Keratinocyte (primary cell): Measurements from ENCODE around the gene EGLN3. TPM values are rescaled to one million over a fixed set of nuclear protein-coding genes. Genes with fewer than 3 reads are reported as not detected.
A peak's percentile ranks its signal among the peaks of the same experiment; 100 is the strongest.

ENCODE experiments used
- DNase-seq: peaks from one replicate; pipeline ENCODE4 v3.0.0-alpha.2; 2011; ENCODE audit warnings: low read depth, missing footprints, low spot score
- FAIRE-seq: peaks from 2 replicates; lab custom pipeline; 2011; peaks lifted over from hg19 to GRCh38; lab: Jason Lieb, UNC
- H2AFZ ChIP-seq: 2 replicates; pipeline ENCODE4 v1.6.0; 2012; ENCODE audit warnings: low read length, control low read depth, inconsistent platforms; ENCODE audit not compliant: control insufficient read depth
- H3K27ac ChIP-seq: 2 replicates; pipeline ENCODE4 v1.5.1; 2011; ENCODE audit warnings: low read length; ENCODE audit not compliant: control insufficient read depth, insufficient read depth
- H3K27me3 ChIP-seq: 3 replicates; pipeline ENCODE4 v1.6.0; 2011; ENCODE audit warnings: low read length; ENCODE audit not compliant: control insufficient read depth, insufficient read depth; ENCODE audit errors: extremely low read depth
- H3K36me3 ChIP-seq, 2 experiments: 2 replicates in 1 of 2; 3 replicates in 1 of 2; pipeline ENCODE4 v1.5.1; 2011; ENCODE audit warnings: low read length in 2 of 2, mild to moderate bottlenecking in 1 of 2; ENCODE audit not compliant: control insufficient read depth in 2 of 2, insufficient read depth in 2 of 2; ENCODE audit errors: extremely low read depth in 1 of 2
- H3K4me1 ChIP-seq: 3 replicates; pipeline ENCODE4 v1.5.1; 2011; ENCODE audit warnings: low read length; ENCODE audit not compliant: control insufficient read depth, insufficient read depth; ENCODE audit errors: extremely low read depth
- H3K4me2 ChIP-seq: 3 replicates; pipeline ENCODE4 v1.6.0; 2011; ENCODE audit warnings: low read depth, low read length; ENCODE audit not compliant: control insufficient read depth, insufficient read depth; ENCODE audit errors: extremely low read depth
- H3K4me3 ChIP-seq, 3 experiments: fragments of 200-600 bp in 1 of 3; sonication (generic) in 1 of 3; 2 replicates in 2 of 3; 3 replicates in 1 of 3; pipeline ENCODE4 v1.5.1; 2011 to 2016; ENCODE audit warnings: low read length in 3 of 3, mild to moderate bottlenecking in 3 of 3, control low read depth in 2 of 3, inconsistent platforms in 1 of 3, low read depth in 1 of 3, mixed read lengths in 1 of 3, mixed run types in 1 of 3, moderate library complexity in 1 of 3; ENCODE audit not compliant: control insufficient read depth in 2 of 3, insufficient read depth in 2 of 3; ENCODE audit errors: extremely low read depth in 1 of 3
- H3K79me2 ChIP-seq: 2 replicates; pipeline ENCODE4 v1.6.0; 2012; ENCODE audit warnings: low read length; ENCODE audit not compliant: control insufficient read depth, insufficient read depth
- H3K9ac ChIP-seq: 3 replicates; pipeline ENCODE4 v1.6.0; 2011; ENCODE audit warnings: low read length; ENCODE audit not compliant: control insufficient read depth, insufficient read depth; ENCODE audit errors: extremely low read depth
- H3K9me1 ChIP-seq: 3 replicates; pipeline ENCODE4 v1.6.0; 2011; ENCODE audit warnings: low read length; ENCODE audit not compliant: control insufficient read depth, insufficient read depth; ENCODE audit errors: extremely low read depth
- H3K9me3 ChIP-seq: 2 replicates; pipeline ENCODE4 v1.5.1; 2012; ENCODE audit warnings: low read depth, low read length; ENCODE audit not compliant: control insufficient read depth
- H4K20me1 ChIP-seq: 3 replicates; pipeline ENCODE4 v1.6.0; 2011; ENCODE audit warnings: low read length; ENCODE audit not compliant: control insufficient read depth, insufficient read depth; ENCODE audit errors: extremely low read depth
- CTCF ChIP-seq, 3 experiments: IDR thresholded peaks in 1 of 3; conservative IDR thresholded peaks in 1 of 3; optimal IDR thresholded peaks in 1 of 3; 2 replicates in 2 of 3; 3 replicates in 1 of 3; pipeline versions ENCODE3 to v1.5.1; 2011; ENCODE audit warnings: low read length in 3 of 3, mild to moderate bottlenecking in 3 of 3, moderate library complexity in 2 of 3, control low read depth in 1 of 3, inconsistent platforms in 1 of 3; ENCODE audit not compliant: insufficient read depth in 2 of 3; ENCODE audit errors: extremely low read depth in 1 of 3
- EZH2 ChIP-seq: IDR thresholded peaks from one replicate; pipeline ENCODE4 v1.6.1; 2012; ENCODE audit warnings: inconsistent platforms, mild to moderate bottlenecking, low read length, moderate library complexity
- dilution Hi-C: fragments of 300-500 bp; cut with MboI; formaldehyde crosslinking; loops from one replicate; pipeline ENCODE4 v1.7.0; 2020; ENCODE audit warnings: low sequenced_read_pairs; ENCODE audit not compliant: extremely low pct_ligation_motif_present
- polyA plus RNA-seq, 5 experiments: library from polyadenylated mRNA; depleted of rRNA in 3 of 5; stranded (reverse) in 3 of 5; stranded (forward) in 1 of 5; unstranded in 1 of 5; fragments of >200 nt; gene quantifications; 1 replicate in 1 of 5; 2 replicates in 3 of 5; 3 replicates in 1 of 5; pipeline versions ENCODE4 v1.2.1 to v1.2.3, GENCODE V29; 2011 to 2012; ENCODE audit warnings: missing spikeins in 2 of 5, low read depth in 1 of 5, low replicate concordance in 1 of 5

The EGLN3 gene
- polyA plus RNA-seq, 1 donor (not counting 4 experiments of a cell fraction or from before 2014, with no cell fraction given) = 9.3 TPM

DNA sequence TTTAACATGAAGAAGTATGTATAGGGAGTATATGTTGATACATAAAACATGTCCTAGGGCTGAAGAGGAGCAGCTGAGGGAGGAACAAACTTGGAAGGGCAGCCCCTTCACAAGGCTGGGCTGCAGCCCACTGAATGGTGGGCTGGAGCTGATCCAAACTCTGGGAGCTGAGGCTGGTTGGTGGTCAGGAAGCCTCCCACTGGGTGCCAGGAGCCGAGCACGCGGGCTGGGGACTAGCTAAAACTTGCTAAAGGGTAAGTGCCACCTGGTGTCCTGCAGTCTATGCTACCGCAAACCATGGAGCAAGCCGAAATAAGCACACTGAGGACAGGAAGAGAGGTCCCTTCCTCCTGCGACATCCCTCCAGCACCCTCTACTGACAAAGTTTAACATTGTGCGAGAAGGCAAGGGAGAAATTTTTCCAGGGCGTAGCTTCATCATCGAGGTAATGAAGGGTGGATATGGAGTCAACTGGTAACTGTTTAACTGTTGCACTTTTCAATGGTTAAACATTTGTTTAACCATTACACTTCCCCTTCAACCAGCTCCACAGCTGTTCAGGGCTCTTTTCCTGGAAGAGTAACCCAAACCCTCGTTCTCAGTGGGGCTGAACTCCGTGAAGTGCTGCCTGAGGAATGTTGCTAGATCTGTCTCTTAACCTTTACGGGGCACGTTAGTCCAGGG, 42.2 kb downstream of the EGLN3 start:
- H3K27me3 ChIP-seq = no peaks in the 10 kb centered on the region
- TF ChIP-seq EZH2 = no peak
- TF ChIP-seq CTCF (optimal IDR thresholded peaks at IDR 0.05 in 1 of 3, IDR thresholded peaks at IDR 0.05 in 1 of 3, conservative IDR thresholded peaks at IDR 0.05 in 1 of 3; ENCODE audit: extremely low read depth in 1 of 3, insufficient read depth in 2 of 3, low read length in 3 of 3) = peak in 2 of 3 experiments; percentile 19 to 48
- H2AFZ ChIP-seq = no peak overlapping the region
- DNase-seq = no peak
- no peak overlapping the region for H3K4me2 ChIP-seq
- H3K79me2 ChIP-seq = no peaks in the 10 kb centered on the region
- no peak for FAIRE-seq
- dilution Hi-C loops = no loop called here
- H3K9me1 ChIP-seq = no peaks in the 10 kb centered on the region
- H3K4me3 ChIP-seq = no peak overlapping the region
- H3K9ac ChIP-seq = no peak overlapping the region
- H4K20me1 ChIP-seq = no peaks in the 10 kb centered on the region
- H3K9me3 ChIP-seq = no peaks in the 10 kb centered on the region
- no peaks in the 10 kb centered on the region for H3K4me1 ChIP-seq
- H3K36me3 ChIP-seq = no peaks in the 10 kb centered on the region
- H3K27ac ChIP-seq = no peak overlapping the region

GRCh38 chr14:33906968-33907367, 43.9 kb downstream of the EGLN3 start:
- FAIRE-seq = no peak
- dilution Hi-C loops = no loop called here

More at GRCh38 chr14:33906968-33907367, 43.9 kb downstream of the EGLN3 start:
- DNase-seq = no peak
- Histone ChIP-seq H3K27me3 (no peaks in the 10 kb centered on the region), H3K9me3 (no peaks in the 10 kb centered on the region), H3K79me2 (no peaks in the 10 kb centered on the region), H4K20me1 (no peaks in the 10 kb centered on the region), H3K27ac (no peak overlapping the region), H3K9ac (no peak overlapping the region), H2AFZ (no peak overlapping the region), H3K4me2 (no peak overlapping the region), H3K9me1 (no peaks in the 10 kb centered on the region), H3K4me3 (no peak overlapping the region), H3K4me1 (no peaks in the 10 kb centered on the region), H3K36me3 (no peaks in the 10 kb centered on the region)
- no peak for TF ChIP-seq EZH2
- TF ChIP-seq CTCF (optimal IDR thresholded peaks at IDR 0.05 in 1 of 3, IDR thresholded peaks at IDR 0.05 in 1 of 3, conservative IDR thresholded peaks at IDR 0.05 in 1 of 3; ENCODE audit: extremely low read depth in 1 of 3, insufficient read depth in 2 of 3, low read length in 3 of 3) = no peak
